Naive thymus-derived CD8-positive, alpha-beta T cell (primary cell): ENCODE measurements around the gene GOLGA6L7. TPM values are rescaled to one million over a fixed set of nuclear protein-coding genes. Genes with fewer than 3 reads are reported as not detected.
"Not testable (repeated sequence)": the region's sequence is repeated elsewhere in the genome, so short reads cannot be mapped to it uniquely, and the experiment has no call there.

Experiments used
- ATAC-seq, 2 donors: fragments of 150-1000 bp; cut with Tn5 transposase in 1 of 2; sonication (Bioruptor Pico), chemical (Tn5 transposase) in 1 of 2; 1 replicate in 1 of 2; 2 replicates in 1 of 2; pipeline ENCODE4 v1.10.0; 2021; ENCODE audit warnings: mild to moderate bottlenecking in 2 of 2, moderate library complexity in 2 of 2
- POLR2A ChIA-PET: fragments of 350-600 bp; sonication (Branson Sonifier 250); formaldehyde crosslinking; loops from one replicate; lab custom pipeline; 2021; ENCODE audit warnings: antibody characterized with exemption; lab: Charles Lee
- DNase-seq, 10 donors: peaks; one replicate each; pipeline versions ENCODE4 v3.0.0 to v3.0.0-alpha.2; 2020 to 2022
- H3K27ac Mint-ChIP-seq, 10 donors: one replicate each; pipeline ENCODE4 v1.8.0; 2020 to 2022; ENCODE audit warnings: mild to moderate bottlenecking in 10 of 10, mixed read lengths in 10 of 10, moderate library complexity in 4 of 10, inconsistent platforms in 1 of 10
- H3K27me3 Mint-ChIP-seq, 5 donors: one replicate each; pipeline ENCODE4 v1.8.0; 2021 to 2022; ENCODE audit warnings: mixed read lengths in 5 of 5
- H3K36me3 Mint-ChIP-seq, 3 donors: one replicate each; pipeline ENCODE4 v1.8.0; 2020 to 2022; ENCODE audit warnings: mixed read lengths in 3 of 3, mild to moderate bottlenecking in 2 of 3, inconsistent platforms in 1 of 3
- H3K4me1 Mint-ChIP-seq, 4 donors: one replicate each; pipeline ENCODE4 v1.8.0; 2021 to 2022; ENCODE audit warnings: mixed read lengths in 4 of 4
- H3K4me3 Mint-ChIP-seq, 10 donors: one replicate each; pipeline ENCODE4 v1.8.0; 2020 to 2022; ENCODE audit warnings: mild to moderate bottlenecking in 10 of 10, mixed read lengths in 10 of 10, moderate library complexity in 6 of 10, inconsistent platforms in 1 of 10
- H3K9me3 Mint-ChIP-seq, 9 donors: one replicate each; pipeline ENCODE4 v1.8.0; 2020 to 2022; ENCODE audit warnings: mixed read lengths in 9 of 9, mild to moderate bottlenecking in 3 of 9, inconsistent platforms in 1 of 9, moderate library complexity in 1 of 9
- polyA plus RNA-seq, 3 donors: library from polyadenylated mRNA; unstranded; fragments of 300-500 nt; fragmentation: Illumina TruSeq; gene quantifications; one replicate each; pipeline ENCODE4 v1.2.3, GENCODE V29; 2021
- total RNA-seq, 8 experiments: library from RNA in 2 of 8; stranded (reverse) in 2 of 8; gene quantifications; one replicate each; pipeline ENCODE4 v1.2.3 and lab custom pipeline; 2021 to 2026

The GOLGA6L7 gene
- total and polyA plus RNA-seq, 5 experiments from 2014 or later = not detected

GRCh38 chr15:28831897-28832587 is 16.4 kb downstream of the GOLGA6L7 start:
- Mint-ChIP-seq H3K4me3 (peak overlapping the region; percentile 88 to 97 (median 94)), H3K4me1 (peaks cover 6 to 21% (median 13%) of the 10 kb centered on the region in 4 donors), H3K27ac (peak overlapping the region; percentile 73 to 96 (median 91))
- POLR2A ChIA-PET, H3K27me3 Mint-ChIP-seq, H3K36me3 Mint-ChIP-seq, H3K9me3 Mint-ChIP-seq: not testable (repeated sequence)
- ATAC-seq = peak; percentile 90 to 96
- peak; percentile 38 to 81 (median 75) for DNase-seq

- H3K9me3 Mint-ChIP-seq, H3K36me3 Mint-ChIP-seq, DNase-seq, H3K4me3 Mint-ChIP-seq, ATAC-seq, H3K27ac Mint-ChIP-seq, POLR2A ChIA-PET, H3K27me3 Mint-ChIP-seq: not testable (repeated sequence)
- H3K4me1 Mint-ChIP-seq = peaks cover 6 to 11% (median 8%) of the 10 kb centered on the region in 4 donors
Measured at GRCh38 chr15:28821420-28821819, 27.0 kb downstream of the GOLGA6L7 start.

GRCh38 chr15:28819930-28820295 is 28.5 kb downstream of the GOLGA6L7 start:
- H3K36me3 Mint-ChIP-seq, H3K27ac Mint-ChIP-seq, H3K27me3 Mint-ChIP-seq, DNase-seq, POLR2A ChIA-PET, H3K9me3 Mint-ChIP-seq, ATAC-seq: not testable (repeated sequence)
- Mint-ChIP-seq H3K4me1 (peaks cover 6 to 11% (median 8%) of the 10 kb centered on the region in 4 donors), H3K4me3 (peak overlapping the region in 2 of 10 donors; percentile 26 to 44)

- ATAC-seq = peak; percentile 86
- Mint-ChIP-seq H3K4me3 (peak overlapping the region; percentile 43 to 71 (median 59)), H3K4me1 (peaks cover 6 to 11% (median 8%) of the 10 kb centered on the region in 4 donors), H3K27ac (peak overlapping the region; percentile 1 to 91 (median 79))
- H3K27me3 Mint-ChIP-seq, POLR2A ChIA-PET, H3K9me3 Mint-ChIP-seq, H3K36me3 Mint-ChIP-seq: not testable (repeated sequence)
- peak in 3 of 10 donors; percentile 6 to 28 (median 10) for DNase-seq
Measured at GRCh38 chr15:28819019-28819929, 29.2 kb downstream of the GOLGA6L7 start.

- H3K27me3 Mint-ChIP-seq, H3K9me3 Mint-ChIP-seq, DNase-seq, POLR2A ChIA-PET, ATAC-seq, H3K36me3 Mint-ChIP-seq, H3K4me3 Mint-ChIP-seq: not testable (repeated sequence)
- peaks cover 11 to 19% (median 16%) of the 10 kb centered on the region in 4 donors for H3K4me1 Mint-ChIP-seq
- H3K27ac Mint-ChIP-seq = peak overlapping the region in 3 of 10 donors; percentile 46 to 56 (median 52)
Measured at GRCh38 chr15:28818168-28818567, 30.3 kb downstream of the GOLGA6L7 start.

- ATAC-seq, H3K27me3 Mint-ChIP-seq, H3K4me3 Mint-ChIP-seq, POLR2A ChIA-PET, H3K27ac Mint-ChIP-seq, H3K36me3 Mint-ChIP-seq, H3K9me3 Mint-ChIP-seq, DNase-seq: not testable (repeated sequence)
- H3K4me1 Mint-ChIP-seq = peaks cover 8 to 17% (median 15%) of the 10 kb centered on the region in 4 donors
Measured at GRCh38 chr15:28814059-28814458, 34.4 kb downstream of the GOLGA6L7 start.

GRCh38 chr15:28813392-28813791 is 35.1 kb downstream of the GOLGA6L7 start:
- H3K36me3 Mint-ChIP-seq, H3K9me3 Mint-ChIP-seq, H3K4me3 Mint-ChIP-seq, POLR2A ChIA-PET, H3K27me3 Mint-ChIP-seq, DNase-seq, H3K27ac Mint-ChIP-seq, ATAC-seq: not testable (repeated sequence)
- H3K4me1 Mint-ChIP-seq = peaks cover 6 to 12% (median 11%) of the 10 kb centered on the region in 4 donors

- ATAC-seq, H3K9me3 Mint-ChIP-seq, H3K4me3 Mint-ChIP-seq, POLR2A ChIA-PET, H3K36me3 Mint-ChIP-seq, H3K27me3 Mint-ChIP-seq, DNase-seq: not testable (repeated sequence)
- Mint-ChIP-seq H3K27ac (peak overlapping the region in 1 of 10 donors; percentile 58), H3K4me1 (peaks cover 6 to 12% (median 9%) of the 10 kb centered on the region in 4 donors)
Measured at GRCh38 chr15:28811852-28812550, 36.4 kb downstream of the GOLGA6L7 start.

- H3K9me3 Mint-ChIP-seq, ATAC-seq, H3K4me3 Mint-ChIP-seq, H3K27me3 Mint-ChIP-seq, H3K27ac Mint-ChIP-seq, H3K36me3 Mint-ChIP-seq, DNase-seq, POLR2A ChIA-PET: not testable (repeated sequence)
- H3K4me1 Mint-ChIP-seq = peaks cover 6 to 12% (median 9%) of the 10 kb centered on the region in 4 donors
Measured at GRCh38 chr15:28810444-28810843, 38.0 kb downstream of the GOLGA6L7 start.

- H3K9me3 Mint-ChIP-seq, H3K4me3 Mint-ChIP-seq, POLR2A ChIA-PET: not testable (repeated sequence)
Measured at GRCh38 chr15:28808136-28808535, 40.3 kb downstream of the GOLGA6L7 start.

GRCh38 chr15:28800366-28800765 is 48.1 kb downstream of the GOLGA6L7 start:
- POLR2A ChIA-PET, ATAC-seq, H3K9me3 Mint-ChIP-seq, DNase-seq, H3K27me3 Mint-ChIP-seq, H3K4me1 Mint-ChIP-seq, H3K4me3 Mint-ChIP-seq, H3K27ac Mint-ChIP-seq, H3K36me3 Mint-ChIP-seq: not testable (repeated sequence)

More at GRCh38 chr15:28808136-28808535, 40.3 kb downstream of the GOLGA6L7 start:
- not testable (repeated sequence) for H3K36me3 Mint-ChIP-seq, DNase-seq, ATAC-seq, H3K4me1 Mint-ChIP-seq, H3K27me3 Mint-ChIP-seq, H3K27ac Mint-ChIP-seq

GRCh38 chr15:28798234-28798633 is 50.2 kb downstream of the GOLGA6L7 start:
- POLR2A ChIA-PET, DNase-seq, H3K27ac Mint-ChIP-seq, ATAC-seq, H3K4me3 Mint-ChIP-seq, H3K4me1 Mint-ChIP-seq, H3K9me3 Mint-ChIP-seq, H3K36me3 Mint-ChIP-seq, H3K27me3 Mint-ChIP-seq: not testable (repeated sequence)
